ENCODE results near the gene CSTPP1. TPM values are rescaled to one million over a fixed set of nuclear protein-coding genes. Genes with fewer than 3 reads are reported as not detected.
A peak's percentile ranks its signal among the peaks of the same experiment; 100 is the strongest.
"Not testable (repeated sequence)": the region's sequence is repeated elsewhere in the genome, so short reads cannot be mapped to it uniquely, and the experiment has no call there.

Gene CSTPP1
- total and polyA plus RNA-seq, 2 donors, result 20.7 to 20.9 TPM

DNA sequence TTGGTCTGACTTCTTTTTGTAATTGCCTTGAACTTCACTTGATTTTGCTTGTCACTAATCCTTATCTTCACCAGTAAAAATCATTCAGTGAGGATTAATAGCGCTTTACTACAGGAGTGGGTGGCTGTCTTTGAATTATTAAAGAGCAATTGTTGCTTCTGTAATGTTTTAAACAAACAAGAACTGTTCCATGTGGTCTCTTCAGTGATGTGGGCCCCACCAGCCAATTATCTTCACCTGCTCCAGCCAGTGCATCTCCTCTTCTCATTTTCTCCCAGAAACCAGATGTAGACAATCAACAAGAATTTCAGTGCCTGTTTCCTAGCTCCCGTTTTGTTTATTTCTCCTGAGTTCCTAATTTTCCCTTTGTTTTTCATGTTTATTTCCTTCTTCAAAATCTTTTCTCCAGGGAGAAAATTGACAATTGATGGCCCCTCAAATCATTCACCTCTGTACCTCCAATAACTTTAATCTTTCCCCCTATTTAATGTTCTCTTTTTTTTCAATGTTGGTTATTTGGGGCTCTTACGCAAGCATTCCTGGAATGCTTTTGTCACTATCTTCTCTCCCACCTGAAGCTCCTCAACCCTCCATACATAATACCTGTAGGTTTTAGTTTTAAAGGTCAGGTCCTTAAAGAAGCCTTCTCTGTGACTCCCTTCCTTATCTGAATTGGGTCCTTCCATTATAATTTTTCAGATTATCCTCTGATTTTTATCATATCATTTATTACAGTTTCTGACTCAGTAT is 125.0 kb downstream of the CSTPP1 start:
- WGBS, result 81% methylated on average over 3 of the region's 3 CpGs
- H3K4me1 ChIP-seq (ENCODE audit: insufficient read depth), result no peaks in the 10 kb centered on the region
- DNase-seq (ENCODE audit: extremely low spot score), result no peak
- no peak overlapping the region for H3K27ac ChIP-seq (ENCODE audit: low read depth)
- no peaks in the 10 kb centered on the region for H3K36me3 ChIP-seq (ENCODE audit: insufficient read depth)
- H3K4me3 ChIP-seq (ENCODE audit: low read depth, low read length), result no peak overlapping the region

GRCh38 chr11:47062736-47063135 is 126.2 kb downstream of the CSTPP1 start:
- 93% methylated on average over 2 of the region's 2 CpGs for WGBS
- Histone ChIP-seq H3K4me1 (ENCODE audit: insufficient read depth) (no peaks in the 10 kb centered on the region), H3K4me3 (ENCODE audit: low read depth, low read length) (no peak overlapping the region), H3K36me3 (ENCODE audit: insufficient read depth) (no peaks in the 10 kb centered on the region), H3K27ac (ENCODE audit: low read depth) (no peak overlapping the region)
- no peak for DNase-seq (ENCODE audit: extremely low spot score)

- 88% methylated on average over 4 of the region's 4 CpGs for WGBS
- Histone ChIP-seq H3K27ac (ENCODE audit: low read depth) (no peak overlapping the region), H3K4me1 (ENCODE audit: insufficient read depth) (no peaks in the 10 kb centered on the region), H3K4me3 (ENCODE audit: low read depth, low read length) (no peak overlapping the region), H3K36me3 (ENCODE audit: insufficient read depth) (no peaks in the 10 kb centered on the region)
- no peak for DNase-seq (ENCODE audit: extremely low spot score)
Observed at GRCh38 chr11:47067401-47067800, 130.8 kb downstream of the CSTPP1 start.

- WGBS, result 84% methylated on average over 1 of the region's 1 CpG
- Histone ChIP-seq H3K4me1 (ENCODE audit: insufficient read depth) (no peaks in the 10 kb centered on the region), H3K36me3 (ENCODE audit: insufficient read depth) (no peaks in the 10 kb centered on the region), H3K27ac (ENCODE audit: low read depth) (no peak overlapping the region), H3K4me3 (ENCODE audit: low read depth, low read length) (no peak overlapping the region)
- no peak for DNase-seq (ENCODE audit: extremely low spot score)
Observed at GRCh38 chr11:47070769-47071168, 134.2 kb downstream of the CSTPP1 start.

DNA sequence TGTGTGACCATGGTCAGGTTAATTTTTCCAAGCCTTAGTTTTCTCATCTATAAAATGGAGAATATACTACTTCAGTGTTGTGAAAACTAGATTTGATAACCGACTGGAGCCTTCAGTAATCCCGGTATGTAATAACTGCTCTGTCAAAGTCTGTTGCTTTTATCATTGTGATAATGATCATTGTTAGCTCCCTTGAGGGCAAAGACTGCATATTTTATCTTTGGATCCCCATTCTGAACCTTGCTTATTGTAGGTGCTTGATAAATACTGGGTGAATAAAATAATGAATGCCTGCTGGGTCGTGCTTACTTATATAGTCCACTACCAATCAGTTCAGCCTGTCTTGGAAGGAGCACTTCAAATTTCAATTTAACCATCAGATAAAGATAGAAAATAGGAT is 134.8 kb downstream of the CSTPP1 start:
- no peak overlapping the region for H3K27ac ChIP-seq (ENCODE audit: low read depth)
- no peaks in the 10 kb centered on the region for H3K4me1 ChIP-seq (ENCODE audit: insufficient read depth)
- no peaks in the 10 kb centered on the region for H3K36me3 ChIP-seq (ENCODE audit: insufficient read depth)
- 43% methylated on average over 3 of the region's 3 CpGs for WGBS
- no peak for DNase-seq (ENCODE audit: extremely low spot score)
- no peak overlapping the region for H3K4me3 ChIP-seq (ENCODE audit: low read depth, low read length)

GRCh38 chr11:47071791-47072261 is 135.3 kb downstream of the CSTPP1 start:
- Histone ChIP-seq H3K4me1 (ENCODE audit: insufficient read depth) (no peaks in the 10 kb centered on the region), H3K36me3 (ENCODE audit: insufficient read depth) (no peaks in the 10 kb centered on the region), H3K4me3 (ENCODE audit: low read depth, low read length) (no peak overlapping the region), H3K27ac (ENCODE audit: low read depth) (no peak overlapping the region)
- peak; percentile 20 for DNase-seq (ENCODE audit: extremely low spot score)
- 33% methylated on average over 2 of the region's 2 CpGs for WGBS

GRCh38 chr11:47078751-47079521 is 142.4 kb downstream of the CSTPP1 start:
- H3K4me1 ChIP-seq (ENCODE audit: insufficient read depth), result no peaks in the 10 kb centered on the region
- H3K36me3 ChIP-seq (ENCODE audit: insufficient read depth), result no peaks in the 10 kb centered on the region
- no peak for DNase-seq (ENCODE audit: extremely low spot score)
- H3K4me3 ChIP-seq (ENCODE audit: low read depth, low read length), result no peak overlapping the region
- WGBS, result 54% methylated on average over 7 of the region's 7 CpGs
- no peak overlapping the region for H3K27ac ChIP-seq (ENCODE audit: low read depth)

DNA sequence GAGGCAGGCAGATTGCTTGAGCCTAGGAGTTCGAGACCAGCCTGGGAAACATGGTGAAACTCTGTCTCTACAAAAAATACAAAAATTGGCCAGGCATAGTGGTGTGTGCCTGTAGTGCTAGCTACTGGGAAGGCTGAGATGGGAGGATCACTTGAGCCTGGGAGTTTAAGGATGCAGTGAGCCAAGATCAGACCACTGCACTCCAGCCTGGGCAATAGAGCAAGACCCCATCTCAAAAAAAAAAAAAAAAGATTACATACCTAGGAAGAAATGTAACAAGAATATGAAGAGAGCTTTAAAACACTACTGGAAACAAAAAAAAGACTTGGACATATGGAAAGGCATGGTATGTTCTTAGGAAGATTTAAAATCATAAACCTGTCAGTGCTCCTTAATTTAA is 144.2 kb downstream of the CSTPP1 start:
- 95% methylated on average over 1 of the region's 1 CpG for WGBS
- not testable (repeated sequence) for H3K36me3 ChIP-seq (ENCODE audit: insufficient read depth); DNase-seq (ENCODE audit: extremely low spot score); H3K4me1 ChIP-seq (ENCODE audit: insufficient read depth); H3K27ac ChIP-seq (ENCODE audit: low read depth); H3K4me3 ChIP-seq (ENCODE audit: low read depth, low read length)

DNA sequence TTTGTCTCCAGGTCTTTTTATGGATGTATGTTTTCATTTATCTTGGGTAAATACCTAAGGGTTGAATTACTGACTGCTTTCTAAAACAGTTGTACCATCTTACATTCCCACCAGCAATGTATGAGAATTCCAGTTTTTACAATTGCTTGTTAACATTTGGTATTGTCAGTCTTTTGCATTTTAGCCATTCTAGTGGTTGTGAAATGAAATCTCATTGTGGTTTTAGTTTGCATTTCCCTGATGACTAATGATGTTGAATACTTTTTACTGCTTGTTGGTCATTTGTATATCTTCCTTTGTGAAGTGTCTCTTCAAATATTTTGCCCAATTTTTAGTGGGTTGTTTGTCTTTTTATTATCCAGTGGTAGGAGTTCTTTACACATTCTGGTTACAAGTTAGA is 147.4 kb downstream of the CSTPP1 start:
- Histone ChIP-seq H3K36me3 (ENCODE audit: insufficient read depth) (no peaks in the 10 kb centered on the region), H3K4me1 (ENCODE audit: insufficient read depth) (no peaks in the 10 kb centered on the region), H3K27ac (ENCODE audit: low read depth) (no peak overlapping the region), H3K4me3 (ENCODE audit: low read depth, low read length) (no peak overlapping the region)
- DNase-seq (ENCODE audit: extremely low spot score), result no peak

- H3K27ac ChIP-seq (ENCODE audit: low read depth), result no peak overlapping the region
- WGBS, result 75% methylated on average over 3 of the region's 3 CpGs
- DNase-seq (ENCODE audit: extremely low spot score), result no peak
- H3K36me3 ChIP-seq (ENCODE audit: insufficient read depth), result no peaks in the 10 kb centered on the region
- H3K4me3 ChIP-seq (ENCODE audit: low read depth, low read length), result no peak overlapping the region
- no peaks in the 10 kb centered on the region for H3K4me1 ChIP-seq (ENCODE audit: insufficient read depth)
Observed at GRCh38 chr11:47087801-47088200, 151.2 kb downstream of the CSTPP1 start.

- no peaks in the 10 kb centered on the region for H3K36me3 ChIP-seq (ENCODE audit: insufficient read depth)
- no peak for DNase-seq (ENCODE audit: extremely low spot score)
- WGBS, result 98% methylated on average over 2 of the region's 2 CpGs
- H3K4me1 ChIP-seq (ENCODE audit: insufficient read depth), result no peaks in the 10 kb centered on the region
- H3K27ac ChIP-seq (ENCODE audit: low read depth), result no peak overlapping the region
- H3K4me3 ChIP-seq (ENCODE audit: low read depth, low read length), result no peak overlapping the region
Observed at GRCh38 chr11:47093541-47093940, 157.0 kb downstream of the CSTPP1 start.

GRCh38 chr11:47096871-47097270 is 160.3 kb downstream of the CSTPP1 start:
- H3K27ac ChIP-seq (ENCODE audit: low read depth); H3K4me3 ChIP-seq (ENCODE audit: low read depth, low read length): not testable (repeated sequence)
- 88% methylated on average over 18 of the region's 22 CpGs for WGBS

DNA sequence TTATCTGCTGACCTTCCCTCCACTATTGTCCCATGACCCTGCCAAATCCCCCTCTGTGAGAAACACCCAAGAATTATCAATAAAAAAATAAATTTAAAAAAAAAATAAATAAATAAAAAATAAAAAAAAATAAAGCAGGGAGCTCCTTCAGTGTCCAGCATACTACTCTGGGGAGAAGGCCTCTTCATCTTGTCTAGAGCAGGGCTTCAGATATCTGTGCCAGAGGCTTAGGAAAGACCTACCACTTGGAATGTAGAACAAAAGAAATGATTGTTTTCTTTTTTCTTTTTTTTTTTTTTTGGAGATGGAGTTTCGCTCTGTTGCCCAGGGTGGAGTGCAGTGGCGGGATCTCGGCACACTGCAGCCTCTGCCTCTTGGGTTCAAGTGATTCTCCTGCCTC is 161.7 kb downstream of the CSTPP1 start:
- WGBS, result 94% methylated on average over 3 of the region's 3 CpGs
- DNase-seq (ENCODE audit: extremely low spot score); H3K36me3 ChIP-seq (ENCODE audit: insufficient read depth); H3K4me1 ChIP-seq (ENCODE audit: insufficient read depth); H3K27ac ChIP-seq (ENCODE audit: low read depth); H3K4me3 ChIP-seq (ENCODE audit: low read depth, low read length): not testable (repeated sequence)

More at GRCh38 chr11:47096871-47097270, 160.3 kb downstream of the CSTPP1 start:
- not testable (repeated sequence) for DNase-seq (ENCODE audit: extremely low spot score); H3K36me3 ChIP-seq (ENCODE audit: insufficient read depth); H3K4me1 ChIP-seq (ENCODE audit: insufficient read depth)
